Heart left ventricle (tissue), 16 donors: ENCODE measurements around the gene SSR4. TPM values are rescaled to one million over a fixed set of nuclear protein-coding genes. Genes with fewer than 3 reads are reported as not detected.

ENCODE experiments used
- ATAC-seq, 4 donors: fragments of 200-7000 bp; cut with Tn5 transposase; one replicate each; pipeline ENCODE4 v1.9.1; 2020 to 2022; ENCODE audit warnings: moderate library complexity in 4 of 4, mild to moderate bottlenecking in 3 of 4, moderate number of reproducible peaks in 1 of 4
- DNase-seq, 5 donors: peaks; one replicate each; pipeline ENCODE4 v3.0.0-alpha.2; 2020
- H3K27ac ChIP-seq, 12 donors: fragments of 200-600 bp; sonication (generic) in 4 of 12; one replicate each; pipeline versions ENCODE4 v1.5.0 to v1.8.0; 2016 to 2022; ENCODE audit warnings: mild to moderate bottlenecking in 2 of 12
- H3K27me3 ChIP-seq, 9 donors: fragments of 200-600 bp; sonication (generic) in 2 of 9; one replicate each; pipeline versions ENCODE4 v1.5.1 to v1.8.0; 2016 to 2022; ENCODE audit warnings: mild to moderate bottlenecking in 3 of 9
- H3K36me3 ChIP-seq, 9 donors: fragments of 200-600 bp; sonication (generic) in 2 of 9; one replicate each; pipeline versions ENCODE4 v1.5.0 to v1.8.0; 2018 to 2022; ENCODE audit warnings: mild to moderate bottlenecking in 2 of 9
- H3K4me1 ChIP-seq, 12 donors: fragments of 200-600 bp; sonication (generic) in 4 of 12; one replicate each; pipeline versions ENCODE4 v1.5.0 to v1.8.0; 2016 to 2022; ENCODE audit warnings: mild to moderate bottlenecking in 3 of 12
- H3K4me3 ChIP-seq, 12 donors: fragments of 200-600 bp; sonication (generic) in 4 of 12; one replicate each; pipeline versions ENCODE4 v1.5.0 to v1.8.0; 2017 to 2022; ENCODE audit warnings: mild to moderate bottlenecking in 9 of 12, moderate library complexity in 4 of 12
- H3K9me3 ChIP-seq, 12 donors: fragments of 200-600 bp; sonication (generic) in 4 of 12; one replicate each; pipeline versions ENCODE4 v1.5.0 to v1.8.0; 2016 to 2022; ENCODE audit warnings: mild to moderate bottlenecking in 1 of 12
- CTCF ChIP-seq, 12 donors: fragments of 200-600 bp; sonication (generic) in 4 of 12; IDR thresholded peaks; one replicate each; pipeline versions ENCODE4 v1.5.0 to v1.8.0; 2018 to 2022; ENCODE audit warnings: antibody characterized with exemption in 12 of 12, mild to moderate bottlenecking in 5 of 12
- POLR2A ChIP-seq, 2 donors: fragments of 450-650 bp; IDR thresholded peaks; one replicate each; pipeline ENCODE4 v1.6.1; 2017; ENCODE audit warnings: antibody characterized with exemption in 2 of 2, mild to moderate bottlenecking in 2 of 2, moderate library complexity in 2 of 2
- WGBS, 4 donors: extraction: QIAGEN DNeasy Blood & Tissue Kit in 2 of 4; methylation state at CpG; one replicate each; pipeline versions ENCODE4 v1.1.5 to v1.1.7; 2013 to 2018; 5-methylcytosine and 5-hydroxymethylcytosine counted together
- intact Hi-C, 10 donors: fragments of 100-400 bp; cut with DNase I; formaldehyde crosslinking; loops; one replicate each; pipeline versions ENCODE4 v1.11.1 to v1.14.2; 2022
- polyA plus RNA-seq, 2 donors: library from polyadenylated mRNA; stranded (reverse); fragments of 200-250 nt; gene quantifications; one replicate each; pipeline ENCODE4 v1.2.3, GENCODE V29; 2013
- total RNA-seq, 9 donors: library from RNA; depleted of rRNA in 2 of 9; stranded (reverse); fragments of >200 nt in 2 of 9; fragmentation: NEBNext Ultra II Directional in 3 of 9; extraction: Animal tissue kit (Norgen Biotek cat#: 25700) in 3 of 9; gene quantifications; one replicate each; pipeline versions ENCODE4 v1.1.0 to v1.2.4, GENCODE V29; 2016 to 2023
- donor health status: ischemic (EF 13 %, LVEDD 7.1; RV severe dilation, severe dysfunction).
- donor health status: healthy with polysubstance abuse.
- donor health status: DM: no; HTN: yes; CAD: no.
- donor health status: DM: no; HTN: no; CAD: no.
- donor health status: ischemic (EF 25% LVEDD 6.9; RV normal size, moderate dysfunction).
- donor health status: ischemic (EF 25% LVEDD 5.7; RV mildly dilated, moderate dysfunction).
- donor health status: healthy.
- donor health status: DM: yes; HTN: yes; CAD: no.
- donor health status: ischemic (EF 35%, LVEDD 5.7; RV mildly dilated, moderate dysfunction).
- donor health status: nonischemic (EF 11% LVEDD 7.7; RV severe dilation, severe dysfunction).
- donor health status: DM: yes; HTN: yes; CAD: no.
- donor health status: PGD.
- donor health status: ischemic (EF 29% LVEDD 5.4; RV normal size, mild dysfunction).
- donor health status: nonischemic (EF 23%, LVEDD 6.1; RV moderate dilation, normal function).

The SSR4 gene
- total and polyA plus RNA-seq, 11 donors, result 119 to 307 (median 160) TPM

GRCh38 chrX:153818571-153819383 lies 24.3 kb downstream of the SSR4 start:
- Histone ChIP-seq H3K36me3 (no peaks in the 10 kb centered on the region), H3K4me1 (peaks cover 0 to 7% (median 0%) of the 10 kb centered on the region in 12 donors), H3K9me3 (no peaks in the 10 kb centered on the region), H3K4me3 (peak overlapping the region; percentile 18 to 59 (median 50)), H3K27ac (peak overlapping the region in 4 of 12 donors; percentile 5 to 48 (median 34)), H3K27me3 (peaks cover 0 to 49% (median 0%) of the 10 kb centered on the region in 9 donors)
- no peak for TF ChIP-seq POLR2A (IDR thresholded peaks at IDR 0.05)
- no peak for TF ChIP-seq CTCF (IDR thresholded peaks at IDR 0.05)
- ATAC-seq, result peak in 3 of 4 donors; percentile 63 to 85 (median 78)
- intact Hi-C loops, result no loop called here
- 6 to 28% (median 16%) methylated on average over 39 to 67 of the region's 67 CpGs for WGBS, 4 donors
- DNase-seq, result peak in 3 of 5 donors; percentile 33 to 73 (median 47)

GRCh38 chrX:153819384-153820040 lies 25.0 kb downstream of the SSR4 start:
- H3K4me3 ChIP-seq, result peak overlapping the region; percentile 18 to 59 (median 50)

GRCh38 chrX:153820601-153821000 lies 26.1 kb downstream of the SSR4 start:
- no peak for ATAC-seq
- 82 to 87% (median 85%) methylated on average over 7 of the region's 7 CpGs for WGBS, 4 donors
- no peak for DNase-seq
- H3K9me3 ChIP-seq, result no peaks in the 10 kb centered on the region
- TF ChIP-seq CTCF (IDR thresholded peaks at IDR 0.05), result no peak
- no peak for TF ChIP-seq POLR2A (IDR thresholded peaks at IDR 0.05)
- peaks cover 0 to 57% (median 0%) of the 10 kb centered on the region in 9 donors for H3K27me3 ChIP-seq
- H3K4me3 ChIP-seq, result no peak overlapping the region
- H3K4me1 ChIP-seq, result peaks cover 0 to 7% (median 0%) of the 10 kb centered on the region in 12 donors
- intact Hi-C loops, result no loop called here
- no peaks in the 10 kb centered on the region for H3K36me3 ChIP-seq
- no peak overlapping the region for H3K27ac ChIP-seq

More at GRCh38 chrX:153819384-153820040, 25.0 kb downstream of the SSR4 start:
- 32 to 51% (median 39%) methylated on average over 20 to 23 of the region's 23 CpGs for WGBS, 4 donors
- ATAC-seq, result no peak
- Histone ChIP-seq H3K4me1 (peaks cover 0 to 7% (median 0%) of the 10 kb centered on the region in 12 donors), H3K9me3 (no peaks in the 10 kb centered on the region), H3K36me3 (no peaks in the 10 kb centered on the region), H3K27me3 (peaks cover 0 to 49% (median 0%) of the 10 kb centered on the region in 9 donors), H3K27ac (peak overlapping the region in 3 of 12 donors; percentile 29 to 48 (median 39))
- intact Hi-C loops, result no loop called here
- no peak for TF ChIP-seq POLR2A (IDR thresholded peaks at IDR 0.05)
- TF ChIP-seq CTCF (IDR thresholded peaks at IDR 0.05), result no peak
- no peak for DNase-seq

- intact Hi-C loops, result no loop called here
- TF ChIP-seq POLR2A (IDR thresholded peaks at IDR 0.05) (no peak), CTCF (IDR thresholded peaks at IDR 0.05) (no peak)
- H3K36me3 ChIP-seq, result no peaks in the 10 kb centered on the region
- H3K27ac ChIP-seq, result no peak overlapping the region
- no peak overlapping the region for H3K4me3 ChIP-seq
- DNase-seq (no peak), ATAC-seq (no peak)
- H3K4me1 ChIP-seq, result peaks cover 0 to 7% (median 0%) of the 10 kb centered on the region in 12 donors
- peaks cover 0 to 62% (median 0%) of the 10 kb centered on the region in 9 donors for H3K27me3 ChIP-seq
- WGBS, 4 donors, result 91 to 95% (median 94%) methylated on average over 7 to 9 of the region's 9 CpGs
- H3K9me3 ChIP-seq, result no peaks in the 10 kb centered on the region
These were observed 26.6 kb downstream of the SSR4 start for GRCh38 chrX:153821066-153821465.
